Suprapubic skin (tissue), 4 donors: ENCODE data around the gene CBFA2T3. TPM values are rescaled to one million over a fixed set of nuclear protein-coding genes. Genes with fewer than 3 reads are reported as not detected.

Experiments
- DNase-seq, 2 donors: peaks; one replicate each; pipeline ENCODE4 v3.0.0-alpha.2; 2019; ENCODE audit warnings: low spot score in 2 of 2
- H3K27ac ChIP-seq: fragments of 200-600 bp; sonication (generic); one replicate; pipeline ENCODE4 v1.5.1; 2019
- H3K27me3 ChIP-seq: fragments of 200-600 bp; sonication (generic); one replicate; pipeline ENCODE4 v1.5.1; 2019
- H3K36me3 ChIP-seq: fragments of 200-600 bp; sonication (generic); one replicate; pipeline ENCODE4 v1.5.1; 2019
- H3K4me1 ChIP-seq: fragments of 200-600 bp; sonication (generic); one replicate; pipeline ENCODE4 v1.5.1; 2019
- H3K4me3 ChIP-seq: fragments of 200-600 bp; sonication (generic); one replicate; pipeline ENCODE4 v1.5.1; 2019; ENCODE audit warnings: mild to moderate bottlenecking
- H3K9me3 ChIP-seq: fragments of 200-600 bp; sonication (generic); one replicate; pipeline ENCODE4 v1.5.1; 2019
- EP300 ChIP-seq: sonication (generic); formaldehyde crosslinking; IDR thresholded peaks from one replicate; pipeline ENCODE4 v1.6.1; 2017; ENCODE audit warnings: antibody characterized with exemption
- POLR2A ChIP-seq, 2 donors: fragments of 450-650 bp; IDR thresholded peaks; one replicate each; pipeline ENCODE4 v1.6.1; 2017; ENCODE audit warnings: antibody characterized with exemption in 2 of 2, mild to moderate bottlenecking in 2 of 2, moderate library complexity in 2 of 2
- POLR2AphosphoS5 ChIP-seq, 3 donors: sonication (generic); formaldehyde crosslinking; IDR thresholded peaks; one replicate each; pipeline ENCODE4 v1.6.1; 2017; ENCODE audit warnings: antibody characterized with exemption in 3 of 3
- WGBS: methylation state at CpG from one replicate; pipeline ENCODE4 v1.1.5; 2018; 5-methylcytosine and 5-hydroxymethylcytosine counted together
- total RNA-seq, 4 donors: library from RNA; depleted of rRNA; stranded (reverse); fragments of >200 nt; gene quantifications; one replicate each; pipeline ENCODE4 v1.1.0, GENCODE V29; 2016
- TF ChIP-seq, protein P1 (sequence below), 2 donors: fragments of 200-600 bp in 1 of 2; fragments of 450-650 bp in 1 of 2; sonication (generic) in 1 of 2; IDR thresholded peaks; one replicate each; pipeline ENCODE4 v1.5.1; 2016 to 2019; ENCODE audit warnings: antibody characterized with exemption in 2 of 2, mild to moderate bottlenecking in 1 of 2, moderate library complexity in 1 of 2

CBFA2T3 gene
- total RNA-seq, 4 donors from 2014 or later: 1.5 to 6.6 (median 2.9) TPM

DNA sequence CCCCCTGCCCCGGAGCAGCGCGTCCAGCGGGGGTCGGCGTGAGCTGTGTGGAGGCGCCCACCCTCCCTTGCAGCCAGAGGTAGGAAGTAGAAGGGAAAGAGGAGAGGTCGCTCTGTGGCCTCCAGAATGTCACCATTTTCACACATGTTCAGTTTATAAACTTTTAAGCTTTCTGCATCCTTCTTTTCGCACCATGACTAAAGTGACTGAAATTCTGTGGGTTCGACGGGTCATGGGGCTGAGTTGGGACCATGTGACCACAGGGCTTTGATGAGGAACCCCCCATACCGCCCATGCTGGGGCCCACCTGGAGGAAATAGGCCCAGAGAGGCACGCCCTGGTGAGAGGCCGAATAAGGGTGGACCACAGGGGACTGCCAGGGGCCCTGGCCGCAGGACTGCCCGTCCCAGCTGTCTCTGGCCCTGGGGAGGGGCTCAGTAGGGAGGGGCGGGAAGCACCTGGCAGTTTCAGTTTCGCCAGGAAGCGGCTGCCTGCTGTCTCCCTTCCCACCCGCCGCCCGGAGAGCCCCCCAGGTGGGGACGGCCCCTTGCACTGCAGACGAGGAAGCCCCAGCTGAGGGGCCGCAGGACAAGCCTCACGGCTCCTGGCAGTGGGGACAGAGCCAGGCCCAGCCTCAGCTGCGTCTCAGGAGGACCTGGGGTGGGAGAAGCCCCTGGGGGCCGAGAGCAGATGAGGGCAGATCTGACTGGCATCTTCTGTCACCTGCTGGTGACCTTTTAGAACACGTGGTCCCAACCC is 9.0 kb downstream of the CBFA2T3 start:
- Histone ChIP-seq H3K9me3 (no peaks in the 10 kb centered on the region), H3K36me3 (no peaks in the 10 kb centered on the region), H3K27ac (no peak overlapping the region), H3K4me1 (peaks cover 4% of the 10 kb centered on the region), H3K27me3 (peaks cover 74% of the 10 kb centered on the region), H3K4me3 (no peak overlapping the region)
- 51% methylated on average over 18 of the region's 29 CpGs for WGBS
- TF ChIP-seq EP300 (no peak), POLR2A (IDR thresholded peaks at IDR 0.05) (no peak), POLR2AphosphoS5 (IDR thresholded peaks at IDR 0.05) (no peak)
- TF ChIP-seq, protein P1, sequence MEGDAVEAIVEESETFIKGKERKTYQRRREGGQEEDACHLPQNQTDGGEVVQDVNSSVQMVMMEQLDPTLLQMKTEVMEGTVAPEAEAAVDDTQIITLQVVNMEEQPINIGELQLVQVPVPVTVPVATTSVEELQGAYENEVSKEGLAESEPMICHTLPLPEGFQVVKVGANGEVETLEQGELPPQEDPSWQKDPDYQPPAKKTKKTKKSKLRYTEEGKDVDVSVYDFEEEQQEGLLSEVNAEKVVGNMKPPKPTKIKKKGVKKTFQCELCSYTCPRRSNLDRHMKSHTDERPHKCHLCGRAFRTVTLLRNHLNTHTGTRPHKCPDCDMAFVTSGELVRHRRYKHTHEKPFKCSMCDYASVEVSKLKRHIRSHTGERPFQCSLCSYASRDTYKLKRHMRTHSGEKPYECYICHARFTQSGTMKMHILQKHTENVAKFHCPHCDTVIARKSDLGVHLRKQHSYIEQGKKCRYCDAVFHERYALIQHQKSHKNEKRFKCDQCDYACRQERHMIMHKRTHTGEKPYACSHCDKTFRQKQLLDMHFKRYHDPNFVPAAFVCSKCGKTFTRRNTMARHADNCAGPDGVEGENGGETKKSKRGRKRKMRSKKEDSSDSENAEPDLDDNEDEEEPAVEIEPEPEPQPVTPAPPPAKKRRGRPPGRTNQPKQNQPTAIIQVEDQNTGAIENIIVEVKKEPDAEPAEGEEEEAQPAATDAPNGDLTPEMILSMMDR (IDR thresholded peaks at IDR 0.05): no peak
- DNase-seq: no peak

DNA sequence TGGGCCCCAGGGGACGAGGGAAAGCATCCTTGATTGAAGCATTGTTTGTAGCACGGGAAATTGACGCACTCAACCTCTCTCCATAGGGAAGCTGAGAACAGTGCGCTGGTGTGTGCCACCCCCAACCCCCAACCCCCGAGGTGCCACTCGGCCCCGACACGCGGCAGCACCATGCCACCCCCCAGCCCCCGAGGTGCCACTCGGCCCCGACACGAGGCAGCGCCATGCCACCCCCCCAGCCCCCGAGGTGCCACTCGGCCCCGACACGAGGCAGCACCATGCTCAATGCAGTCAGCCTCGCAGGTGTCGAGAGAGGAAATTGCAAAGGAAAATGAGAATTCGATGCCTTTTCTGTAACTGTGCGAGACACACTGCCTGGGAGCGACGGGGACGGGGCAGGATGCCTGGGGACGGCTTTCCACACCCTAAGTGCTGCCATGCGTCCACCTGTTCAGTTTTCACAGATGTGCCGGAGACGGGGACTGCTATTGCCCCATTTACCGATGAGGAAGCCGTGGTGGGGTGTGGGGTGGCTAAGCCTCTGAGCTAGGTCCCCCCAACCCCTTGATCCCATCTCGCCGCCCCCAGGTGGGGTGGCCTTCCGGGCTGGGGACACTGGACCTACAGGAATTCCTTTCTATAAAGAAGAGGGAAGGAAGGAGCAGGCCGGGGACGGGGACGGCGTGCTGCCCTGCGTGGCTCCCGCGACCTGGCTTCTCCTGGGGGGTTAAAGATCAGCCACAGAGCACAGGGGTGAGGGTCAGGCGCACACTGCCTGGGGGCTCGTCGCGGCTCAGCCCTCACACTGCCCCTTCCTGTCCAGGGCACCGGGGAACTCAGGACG is 9.8 kb downstream of the CBFA2T3 start:
- 63% methylated on average over 35 of the region's 47 CpGs for WGBS
- TF ChIP-seq, protein P1 (IDR thresholded peaks at IDR 0.05): no peak
- no peak for TF ChIP-seq POLR2AphosphoS5 (IDR thresholded peaks at IDR 0.05)
- no peak for TF ChIP-seq POLR2A (IDR thresholded peaks at IDR 0.05)
- TF ChIP-seq EP300: no peak
- DNase-seq: no peak
- Histone ChIP-seq H3K27me3 (peaks cover 70% of the 10 kb centered on the region), H3K9me3 (no peaks in the 10 kb centered on the region), H3K27ac (no peak overlapping the region), H3K36me3 (no peaks in the 10 kb centered on the region), H3K4me3 (no peak overlapping the region), H3K4me1 (peaks cover 4% of the 10 kb centered on the region)

DNA sequence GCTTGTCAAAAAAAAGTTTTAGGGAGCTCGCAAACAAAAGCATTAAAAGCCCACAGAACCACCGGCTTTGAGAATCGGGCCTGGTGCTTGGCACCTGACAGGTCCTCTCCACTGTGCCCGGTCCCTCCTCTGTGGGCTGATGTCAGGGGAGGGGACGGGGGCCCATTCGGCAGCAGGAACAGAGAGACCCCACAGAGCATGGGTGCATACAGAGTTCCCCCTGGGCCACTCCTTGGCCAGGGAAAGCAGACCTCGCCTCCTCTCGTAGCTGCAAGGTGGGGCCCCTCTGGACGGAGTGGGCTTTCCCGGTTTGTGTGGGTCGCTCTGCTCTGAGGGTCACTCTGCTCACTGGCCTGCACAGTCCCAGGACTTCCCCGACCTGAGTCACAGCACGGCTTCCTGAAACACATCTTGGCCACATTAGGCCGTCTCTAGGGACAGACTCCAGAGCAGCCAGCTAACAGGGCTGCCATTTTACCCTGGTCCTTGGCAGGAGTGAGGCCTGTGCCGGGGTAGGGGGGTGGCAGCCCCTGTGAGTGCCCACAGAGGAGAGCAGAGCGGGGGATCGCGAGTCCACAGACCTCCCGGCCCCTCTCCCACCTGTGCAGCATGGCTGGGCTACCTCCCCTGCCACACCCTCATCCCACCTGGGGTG is 11.1 kb downstream of the CBFA2T3 start:
- no peaks in the 10 kb centered on the region for H3K36me3 ChIP-seq
- H3K27ac ChIP-seq: no peak overlapping the region
- peaks cover 59% of the 10 kb centered on the region for H3K27me3 ChIP-seq
- 81% methylated on average over 8 of the region's 19 CpGs for WGBS
- no peak overlapping the region for H3K4me3 ChIP-seq
- H3K9me3 ChIP-seq: no peaks in the 10 kb centered on the region
- DNase-seq: no peak
- TF ChIP-seq EP300: no peak
- TF ChIP-seq, protein P1 (IDR thresholded peaks at IDR 0.05): no peak
- peaks cover 4% of the 10 kb centered on the region for H3K4me1 ChIP-seq

DNA sequence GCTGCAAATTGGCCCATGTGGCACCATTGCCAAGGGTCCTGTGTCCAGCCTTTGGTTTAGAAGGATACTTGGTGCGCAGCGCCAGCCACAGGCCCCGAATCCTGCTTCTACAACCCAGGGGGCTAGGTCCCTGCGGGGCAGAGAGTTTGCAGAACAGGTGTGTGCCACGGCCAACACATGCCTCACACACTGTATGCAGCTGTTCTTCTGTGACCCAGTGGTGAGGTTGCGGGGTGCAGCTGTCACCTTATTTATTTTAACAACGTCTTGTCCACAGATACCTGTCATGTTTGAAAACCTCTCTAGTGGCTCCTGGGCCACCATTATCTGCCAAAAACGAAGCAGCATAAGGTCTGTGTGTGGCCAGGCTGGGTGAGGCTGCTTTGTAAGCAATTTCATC is 11.6 kb downstream of the CBFA2T3 start:
- peaks cover 53% of the 10 kb centered on the region for H3K27me3 ChIP-seq
- H3K27ac ChIP-seq: no peak overlapping the region
- peaks cover 4% of the 10 kb centered on the region for H3K4me1 ChIP-seq
- no peak overlapping the region for H3K4me3 ChIP-seq
- DNase-seq: no peak
- TF ChIP-seq POLR2AphosphoS5 (IDR thresholded peaks at IDR 0.05) (no peak), POLR2A (IDR thresholded peaks at IDR 0.05) (no peak), EP300 (no peak)
- TF ChIP-seq, protein P1 (IDR thresholded peaks at IDR 0.05): no peak
- 67% methylated on average over 8 of the region's 8 CpGs for WGBS
- no peaks in the 10 kb centered on the region for H3K9me3 ChIP-seq
- no peaks in the 10 kb centered on the region for H3K36me3 ChIP-seq

DNA sequence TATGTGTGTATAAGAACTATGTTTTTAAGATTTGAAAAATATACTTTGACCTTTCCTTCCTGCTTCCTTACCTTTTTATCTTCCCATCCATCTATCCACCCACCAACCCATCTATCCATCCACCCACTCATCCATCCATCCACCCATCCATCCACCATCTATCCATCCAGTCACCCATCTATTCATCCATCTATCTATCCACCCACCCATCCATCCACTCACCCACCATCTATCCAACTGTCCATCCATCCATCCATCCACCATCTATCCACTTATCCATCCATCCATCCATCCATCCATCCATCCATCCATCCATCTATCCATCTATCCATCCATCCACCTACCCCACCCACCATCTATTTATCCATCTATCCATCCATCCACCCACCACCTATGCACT is 12.4 kb downstream of the CBFA2T3 start:
- no peak for DNase-seq

More for the DNA sequence above, 12.4 kb downstream of the CBFA2T3 start:
- no peaks in the 10 kb centered on the region for H3K36me3 ChIP-seq
- no peak overlapping the region for H3K4me3 ChIP-seq
- H3K4me1 ChIP-seq: peaks cover 4% of the 10 kb centered on the region
- no peak for TF ChIP-seq EP300
- TF ChIP-seq, protein P1 (IDR thresholded peaks at IDR 0.05): no peak
- H3K27me3 ChIP-seq: peaks cover 48% of the 10 kb centered on the region
- no peaks in the 10 kb centered on the region for H3K9me3 ChIP-seq
- H3K27ac ChIP-seq: no peak overlapping the region
